AML-193 (cell line): ENCODE measurements around the gene TUB.
A peak's percentile ranks its signal among the peaks of the same experiment; 100 is the strongest.

Source experiments
- DNase-seq, 2 experiments: peaks; one replicate each; lab custom pipeline; 2025; lab: John Stamatoyannopoulos, UW

TUB gene

GRCh38 chr11:8069771-8070170 lies 11.2 kb upstream of the TUB start:
- DNase-seq = no peak

GRCh38 chr11:8070417-8071115 lies 10.4 kb upstream of the TUB start:
- DNase-seq = peak; percentile 5 to 8

GRCh38 chr11:8071616-8072581 lies 9.1 kb upstream of the TUB start:
- DNase-seq = no peak

GRCh38 chr11:8075119-8075726 lies 5.8 kb upstream of the TUB start:
- DNase-seq = no peak

- no peak for DNase-seq
These were observed 1.8 kb upstream of the TUB start for GRCh38 chr11:8079111-8079675.

- DNase-seq = no peak
These were observed 841 bp upstream of the TUB start for GRCh38 chr11:8080069-8080670.

- DNase-seq = no peak
These were observed 710 bp downstream of the TUB start for GRCh38 chr11:8081591-8082250.

- DNase-seq = no peak
These were observed 1.5 kb downstream of the TUB start for GRCh38 chr11:8082391-8083087.

- DNase-seq = no peak
These were observed 2.0 kb downstream of the TUB start for GRCh38 chr11:8083088-8083395.

- DNase-seq = no peak
These were observed 2.9 kb downstream of the TUB start for GRCh38 chr11:8083871-8084281.

GRCh38 chr11:8084352-8084751 lies 3.3 kb downstream of the TUB start:
- no peak for DNase-seq

GRCh38 chr11:8085011-8085645 lies 4.1 kb downstream of the TUB start:
- no peak for DNase-seq

- DNase-seq = no peak
These were observed 5.0 kb downstream of the TUB start for GRCh38 chr11:8086001-8086479.

- no peak for DNase-seq
These were observed 5.6 kb downstream of the TUB start for GRCh38 chr11:8086571-8086970.

GRCh38 chr11:8087185-8087584 lies 6.2 kb downstream of the TUB start:
- DNase-seq = no peak

GRCh38 chr11:8087756-8088155 lies 6.7 kb downstream of the TUB start:
- no peak for DNase-seq

- DNase-seq = no peak
These were observed 8.9 kb downstream of the TUB start for GRCh38 chr11:8089791-8090510.

- DNase-seq = peak in 1 of 2 experiments; percentile 4
These were observed 9.7 kb downstream of the TUB start for GRCh38 chr11:8090756-8091155.

- DNase-seq = no peak
These were observed 10.7 kb downstream of the TUB start for GRCh38 chr11:8091721-8092120.
